Left kidney (tissue), 2 donors: ENCODE results near the gene FYB1. TPM values are rescaled to one million over a fixed set of nuclear protein-coding genes. Genes with fewer than 3 reads are reported as not detected.

ENCODE experiments used
- DNase-seq: peaks from one replicate; pipeline ENCODE4 v3.0.0-alpha.2; 2013
- polyA plus RNA-seq: library from polyadenylated mRNA; unstranded; fragments of 120-200 nt; gene quantifications from one replicate; pipeline ENCODE4 v1.2.1, GENCODE V29; 2013; ENCODE audit not compliant: insufficient read length

The FYB1 gene
- polyA plus RNA-seq, 1 donor, result 4.7 TPM

GRCh38 chr5:39082995-39083394, 136.4 kb downstream of the FYB1 start:
- no peak for DNase-seq

- no peak for DNase-seq
These were observed 138.7 kb downstream of the FYB1 start for GRCh38 chr5:39080597-39081204.

GRCh38 chr5:39080168-39080567, 139.2 kb downstream of the FYB1 start:
- no peak for DNase-seq

GRCh38 chr5:39079147-39079546, 140.2 kb downstream of the FYB1 start:
- no peak for DNase-seq

- DNase-seq, result no peak
These were observed 142.3 kb downstream of the FYB1 start for GRCh38 chr5:39076757-39077728.

- no peak for DNase-seq
These were observed 143.1 kb downstream of the FYB1 start for GRCh38 chr5:39076101-39076756.

- peak; percentile 88 for DNase-seq
These were observed 145.1 kb downstream of the FYB1 start, which contains the start of gene RICTOR for GRCh38 chr5:39074017-39074814. TSS of gene RICTOR (minus strand) at chr5:39074399. CDS start at chr5:39074377, 22 bp downstream.

GRCh38 chr5:39073767-39074016, 145.7 kb downstream of the FYB1 start:
- DNase-seq, result no peak

- DNase-seq, result peak; percentile 53
These were observed 146.2 kb downstream of the FYB1 start for GRCh38 chr5:39072925-39073766.

- no peak for DNase-seq
These were observed 151.3 kb downstream of the FYB1 start for GRCh38 chr5:39068099-39068498.

GRCh38 chr5:39064450-39064849, 154.9 kb downstream of the FYB1 start:
- no peak for DNase-seq

GRCh38 chr5:39063037-39063436, 156.3 kb downstream of the FYB1 start:
- DNase-seq, result no peak

- DNase-seq, result no peak
These were observed 156.8 kb downstream of the FYB1 start for GRCh38 chr5:39062530-39062929.

- no peak for DNase-seq
These were observed 157.3 kb downstream of the FYB1 start for GRCh38 chr5:39062104-39062503.

- DNase-seq, result no peak
These were observed 160.3 kb downstream of the FYB1 start for GRCh38 chr5:39059064-39059463.

- no peak for DNase-seq
These were observed 161.0 kb downstream of the FYB1 start for GRCh38 chr5:39058178-39058921.

- no peak for DNase-seq
These were observed 161.6 kb downstream of the FYB1 start for GRCh38 chr5:39057734-39058133.

- no peak for DNase-seq
These were observed 163.5 kb downstream of the FYB1 start for GRCh38 chr5:39055768-39056398.
